GM21619 (cell line): ENCODE data around the gene CYYR1.

ENCODE experiments used
- ATAC-seq: cut with Tn5 transposase; IDR thresholded peaks from one replicate; pipeline ENCODE4 v1.9.1; 2021; ENCODE audit not compliant: unreplicated experiment

The CYYR1 gene

GRCh38 chr21:26554365-26554764 lies 18.7 kb downstream of the CYYR1 start:
- no peak for ATAC-seq

GRCh38 chr21:26553898-26554297 lies 19.2 kb downstream of the CYYR1 start:
- ATAC-seq = no peak

- no peak for ATAC-seq
These were observed 22.8 kb downstream of the CYYR1 start for GRCh38 chr21:26550326-26550725.

GRCh38 chr21:26546446-26547097 lies 26.5 kb downstream of the CYYR1 start:
- no peak for ATAC-seq

GRCh38 chr21:26544201-26544775 lies 28.8 kb downstream of the CYYR1 start:
- no peak for ATAC-seq

- ATAC-seq = no peak
These were observed 32.4 kb downstream of the CYYR1 start for GRCh38 chr21:26540651-26541050.

- no peak for ATAC-seq
These were observed 33.5 kb downstream of the CYYR1 start for GRCh38 chr21:26539566-26539965.

- no peak for ATAC-seq
These were observed 38.6 kb downstream of the CYYR1 start for GRCh38 chr21:26534517-26534916.

- no peak for ATAC-seq
These were observed 40.9 kb downstream of the CYYR1 start for GRCh38 chr21:26532208-26532607.

- ATAC-seq = no peak
These were observed 43.6 kb downstream of the CYYR1 start for GRCh38 chr21:26529526-26529925.

- no peak for ATAC-seq
These were observed 44.2 kb downstream of the CYYR1 start for GRCh38 chr21:26528882-26529281.

GRCh38 chr21:26522704-26523103 lies 50.4 kb downstream of the CYYR1 start:
- ATAC-seq = no peak

- no peak for ATAC-seq
These were observed 53.9 kb downstream of the CYYR1 start for GRCh38 chr21:26519142-26519541.

GRCh38 chr21:26515257-26515656 lies 57.8 kb downstream of the CYYR1 start:
- ATAC-seq = no peak

GRCh38 chr21:26513212-26513611 lies 59.9 kb downstream of the CYYR1 start:
- ATAC-seq = no peak

GRCh38 chr21:26512664-26513063 lies 60.4 kb downstream of the CYYR1 start:
- ATAC-seq = no peak

GRCh38 chr21:26508903-26509302 lies 64.2 kb downstream of the CYYR1 start:
- ATAC-seq = no peak

- ATAC-seq = no peak
These were observed 66.1 kb downstream of the CYYR1 start for GRCh38 chr21:26506956-26507355.

GRCh38 chr21:26505211-26505610 lies 67.9 kb downstream of the CYYR1 start:
- ATAC-seq = no peak

GRCh38 chr21:26503414-26503813 lies 69.7 kb downstream of the CYYR1 start:
- ATAC-seq = no peak

- no peak for ATAC-seq
These were observed 71.5 kb downstream of the CYYR1 start for GRCh38 chr21:26501495-26502021.

- ATAC-seq = no peak
These were observed 73.6 kb downstream of the CYYR1 start for GRCh38 chr21:26499495-26499894.
